ENCODE measurements around the gene UBALD2. TPM values are rescaled to one million over a fixed set of nuclear protein-coding genes. Genes with fewer than 3 reads are reported as not detected.
"Not testable (repeated sequence)": the region's sequence is repeated elsewhere in the genome, so short reads cannot be mapped to it uniquely, and the experiment has no call there.

Gene UBALD2
- total and polyA plus RNA-seq, 8 donors: 17.8 to 34.6 (median 24.6) TPM

GRCh38 chr17:76252040-76252954, 12.9 kb upstream of the UBALD2 start:
- no peaks in the 10 kb centered on the region for H3K9me3 ChIP-seq
- H3K4me1 ChIP-seq: peaks cover 0 to 10% (median 0%) of the 10 kb centered on the region in 3 donors
- no peak for TF ChIP-seq CTCF (IDR thresholded peaks at IDR 0.05)
- H3K27ac ChIP-seq: peak overlapping the region; percentile 25 to 85 (median 73)
- FAIRE-seq: no peak
- no peaks in the 10 kb centered on the region for H3K27me3 ChIP-seq
- peak; percentile 31 to 88 (median 83) for ATAC-seq
- intact Hi-C loops (cut with DNase I): no loop called here
- no peak overlapping the region for H3K4me3 ChIP-seq
- peak in 1 of 6 donors; percentile 27 for DNase-seq
- H3K36me3 ChIP-seq: no peaks in the 10 kb centered on the region
- 57 to 63% methylated on average over 11 of the region's 11 CpGs for WGBS, 2 donors

- WGBS, 2 donors: 86 to 88% methylated on average over 23 of the region's 23 CpGs
- H3K36me3 ChIP-seq; H3K9me3 ChIP-seq; ATAC-seq; FAIRE-seq; DNase-seq; H3K4me3 ChIP-seq; H3K27me3 ChIP-seq; intact Hi-C loops (cut with DNase I): not testable (repeated sequence)
- H3K27ac ChIP-seq: peak overlapping the region in 2 of 4 donors; percentile 81 to 85
- H3K4me1 ChIP-seq: peaks cover 0 to 10% (median 0%) of the 10 kb centered on the region in 3 donors
Observed at GRCh38 chr17:76252967-76253766, 12.0 kb upstream of the UBALD2 start.

GRCh38 chr17:76253841-76254240, 11.3 kb upstream of the UBALD2 start:
- WGBS, 2 donors: 89 to 91% methylated on average over 7 of the region's 7 CpGs
- no peak for DNase-seq
- no peak for ATAC-seq
- no peak for FAIRE-seq
- no peaks in the 10 kb centered on the region for H3K27me3 ChIP-seq
- no peaks in the 10 kb centered on the region for H3K9me3 ChIP-seq
- intact Hi-C loops (cut with DNase I): no loop called here
- no peak overlapping the region for H3K27ac ChIP-seq
- TF ChIP-seq CTCF (IDR thresholded peaks at IDR 0.05): no peak
- no peak overlapping the region for H3K4me3 ChIP-seq
- no peaks in the 10 kb centered on the region for H3K36me3 ChIP-seq
- H3K4me1 ChIP-seq: peaks cover 0 to 10% (median 0%) of the 10 kb centered on the region in 3 donors

GRCh38 chr17:76254275-76254674, 10.9 kb upstream of the UBALD2 start:
- ATAC-seq: no peak
- no peak overlapping the region for H3K4me3 ChIP-seq
- H3K9me3 ChIP-seq: no peaks in the 10 kb centered on the region
- no peaks in the 10 kb centered on the region for H3K27me3 ChIP-seq
- no peak overlapping the region for H3K27ac ChIP-seq
- H3K4me1 ChIP-seq: peaks cover 0 to 10% (median 0%) of the 10 kb centered on the region in 3 donors
- no peak for DNase-seq
- FAIRE-seq: no peak
- no peaks in the 10 kb centered on the region for H3K36me3 ChIP-seq
- WGBS, 2 donors: 75 to 80% methylated on average over 5 of the region's 5 CpGs
- intact Hi-C loops (cut with DNase I): no loop called here
- TF ChIP-seq CTCF (IDR thresholded peaks at IDR 0.05): no peak

GRCh38 chr17:76255801-76256429, 9.2 kb upstream of the UBALD2 start:
- no peaks in the 10 kb centered on the region for H3K9me3 ChIP-seq
- no peak for ATAC-seq
- H3K4me3 ChIP-seq: no peak overlapping the region
- intact Hi-C loops (cut with DNase I): no loop called here
- H3K27me3 ChIP-seq: no peaks in the 10 kb centered on the region
- TF ChIP-seq CTCF (IDR thresholded peaks at IDR 0.05): no peak
- no peak for DNase-seq
- 74 to 76% methylated on average over 6 of the region's 6 CpGs for WGBS, 2 donors
- H3K4me1 ChIP-seq: peaks cover 6 to 25% (median 6%) of the 10 kb centered on the region in 3 donors
- no peak overlapping the region for H3K27ac ChIP-seq
- no peak for FAIRE-seq
- no peaks in the 10 kb centered on the region for H3K36me3 ChIP-seq

GRCh38 chr17:76256430-76257050, 8.6 kb upstream of the UBALD2 start:
- DNase-seq: not testable (repeated sequence)

More at GRCh38 chr17:76256430-76257050, 8.6 kb upstream of the UBALD2 start:
- ATAC-seq; H3K9me3 ChIP-seq; H3K4me3 ChIP-seq; FAIRE-seq; H3K27ac ChIP-seq; H3K36me3 ChIP-seq; H3K27me3 ChIP-seq; intact Hi-C loops (cut with DNase I): not testable (repeated sequence)
- 85 to 86% methylated on average over 19 of the region's 19 CpGs for WGBS, 2 donors
- H3K4me1 ChIP-seq: peaks cover 8 to 24% (median 10%) of the 10 kb centered on the region in 3 donors
